BE2C (cell line): ENCODE measurements around the gene ZMYND8.

Experiments
- DNase-seq: peaks from one replicate; pipeline ENCODE4 v3.0.0-alpha.2; 2020
- H3K27me3 ChIP-seq: fragments of 250-450 bp; sonication (Bioruptor Pico); 2 replicates; pipeline ENCODE4 v1.5.1; 2020; ENCODE audit warnings: mild to moderate bottlenecking
- H3K36me3 ChIP-seq: fragments of 250-450 bp; sonication (Bioruptor Pico); 2 replicates; pipeline ENCODE4 v1.5.1; 2020; ENCODE audit warnings: mild to moderate bottlenecking
- H3K4me1 ChIP-seq: fragments of 250-450 bp; sonication (Bioruptor Pico); 2 replicates; pipeline ENCODE4 v1.5.1; 2020
- H3K4me3 ChIP-seq: 2 replicates; pipeline ENCODE4 v1.5.1; 2011; ENCODE audit warnings: low read depth, low read length
- H3K9me3 ChIP-seq: fragments of 250-450 bp; sonication (Bioruptor Pico); 2 replicates; pipeline ENCODE4 v1.5.1; 2020
- TF ChIP-seq, protein P1 (sequence below): IDR thresholded peaks from 2 replicates; pipeline ENCODE4 v1.5.1; 2012; ENCODE audit warnings: mild to moderate bottlenecking, low read depth, low read length

ZMYND8 gene

DNA sequence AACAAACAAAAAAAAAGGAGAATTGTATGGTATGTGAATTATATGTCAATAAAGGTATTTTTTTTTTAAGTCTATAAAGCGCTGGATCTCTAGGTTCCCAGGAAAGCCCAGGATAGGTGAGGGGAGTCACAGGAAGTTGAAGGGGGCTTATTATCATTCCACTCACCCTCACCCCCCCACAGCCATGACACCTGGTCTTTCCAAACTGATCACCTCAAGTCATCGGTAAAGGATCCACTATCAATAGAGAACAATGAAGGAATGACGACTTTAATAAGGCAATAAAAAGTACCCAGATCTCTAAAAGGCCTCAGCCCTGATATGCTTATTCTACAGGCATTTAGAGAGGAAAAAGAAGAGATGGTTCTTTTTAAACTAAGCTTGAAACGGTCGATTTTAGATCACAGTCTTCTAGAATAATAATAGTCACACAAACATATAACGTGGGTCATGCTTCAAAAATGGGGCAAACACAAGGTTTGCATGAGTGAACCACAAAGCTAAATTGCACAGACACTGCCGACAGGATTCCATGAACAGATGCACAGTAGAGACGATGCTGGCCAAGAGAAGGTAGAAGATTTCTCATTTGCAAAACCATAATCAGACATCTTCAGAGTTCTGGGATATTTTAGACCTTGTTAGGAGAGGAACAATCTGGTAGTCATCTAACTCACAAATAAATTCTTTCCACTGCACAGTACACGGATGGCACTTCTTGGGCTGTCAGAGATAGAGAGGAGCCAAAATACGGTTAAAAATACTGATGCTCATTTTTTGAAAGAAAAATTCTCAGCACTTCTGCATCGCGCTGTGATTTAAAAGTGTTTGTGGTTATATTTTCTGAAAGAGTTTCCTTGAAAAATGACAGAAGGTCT, 21.0 kb downstream of the ZMYND8 start:
- Histone ChIP-seq H3K4me1 (peaks cover 16% of the 10 kb centered on the region), H3K36me3 (peaks cover 47% of the 10 kb centered on the region), H3K9me3 (no peaks in the 10 kb centered on the region), H3K27me3 (no peaks in the 10 kb centered on the region), H3K4me3 (no peak overlapping the region)
- no peak for DNase-seq
- TF ChIP-seq, protein P1, sequence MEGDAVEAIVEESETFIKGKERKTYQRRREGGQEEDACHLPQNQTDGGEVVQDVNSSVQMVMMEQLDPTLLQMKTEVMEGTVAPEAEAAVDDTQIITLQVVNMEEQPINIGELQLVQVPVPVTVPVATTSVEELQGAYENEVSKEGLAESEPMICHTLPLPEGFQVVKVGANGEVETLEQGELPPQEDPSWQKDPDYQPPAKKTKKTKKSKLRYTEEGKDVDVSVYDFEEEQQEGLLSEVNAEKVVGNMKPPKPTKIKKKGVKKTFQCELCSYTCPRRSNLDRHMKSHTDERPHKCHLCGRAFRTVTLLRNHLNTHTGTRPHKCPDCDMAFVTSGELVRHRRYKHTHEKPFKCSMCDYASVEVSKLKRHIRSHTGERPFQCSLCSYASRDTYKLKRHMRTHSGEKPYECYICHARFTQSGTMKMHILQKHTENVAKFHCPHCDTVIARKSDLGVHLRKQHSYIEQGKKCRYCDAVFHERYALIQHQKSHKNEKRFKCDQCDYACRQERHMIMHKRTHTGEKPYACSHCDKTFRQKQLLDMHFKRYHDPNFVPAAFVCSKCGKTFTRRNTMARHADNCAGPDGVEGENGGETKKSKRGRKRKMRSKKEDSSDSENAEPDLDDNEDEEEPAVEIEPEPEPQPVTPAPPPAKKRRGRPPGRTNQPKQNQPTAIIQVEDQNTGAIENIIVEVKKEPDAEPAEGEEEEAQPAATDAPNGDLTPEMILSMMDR, result no peak

DNA sequence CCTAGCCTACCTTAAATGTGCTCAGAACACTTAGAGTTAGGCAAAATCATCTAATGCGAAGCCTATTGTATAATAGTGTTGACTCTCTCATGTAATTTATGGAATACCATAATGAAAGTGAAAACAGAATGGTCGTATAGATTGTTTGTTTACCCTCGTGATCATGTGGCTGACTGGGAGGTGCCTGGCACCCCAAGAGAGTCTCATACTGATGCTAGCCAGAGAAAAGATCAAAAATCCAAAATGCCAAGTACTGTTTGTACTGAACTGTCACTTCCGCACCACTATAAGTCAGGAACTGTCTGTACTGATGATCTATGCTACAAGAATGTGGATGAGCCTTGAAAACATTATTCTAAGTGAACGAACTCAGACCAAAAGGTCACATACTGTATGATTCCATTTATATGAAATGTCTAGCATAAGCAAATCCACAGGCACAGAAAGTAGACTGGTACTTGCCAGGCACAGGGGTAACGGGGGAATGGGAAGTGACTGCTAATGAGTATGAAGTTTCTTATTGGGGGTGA, 22.4 kb downstream of the ZMYND8 start:
- no peak for DNase-seq
- H3K27me3 ChIP-seq, result no peaks in the 10 kb centered on the region
- peaks cover 40% of the 10 kb centered on the region for H3K36me3 ChIP-seq
- TF ChIP-seq, protein P1, result no peak
- H3K4me3 ChIP-seq, result no peak overlapping the region
- peaks cover 27% of the 10 kb centered on the region for H3K4me1 ChIP-seq
- H3K9me3 ChIP-seq, result no peaks in the 10 kb centered on the region

DNA sequence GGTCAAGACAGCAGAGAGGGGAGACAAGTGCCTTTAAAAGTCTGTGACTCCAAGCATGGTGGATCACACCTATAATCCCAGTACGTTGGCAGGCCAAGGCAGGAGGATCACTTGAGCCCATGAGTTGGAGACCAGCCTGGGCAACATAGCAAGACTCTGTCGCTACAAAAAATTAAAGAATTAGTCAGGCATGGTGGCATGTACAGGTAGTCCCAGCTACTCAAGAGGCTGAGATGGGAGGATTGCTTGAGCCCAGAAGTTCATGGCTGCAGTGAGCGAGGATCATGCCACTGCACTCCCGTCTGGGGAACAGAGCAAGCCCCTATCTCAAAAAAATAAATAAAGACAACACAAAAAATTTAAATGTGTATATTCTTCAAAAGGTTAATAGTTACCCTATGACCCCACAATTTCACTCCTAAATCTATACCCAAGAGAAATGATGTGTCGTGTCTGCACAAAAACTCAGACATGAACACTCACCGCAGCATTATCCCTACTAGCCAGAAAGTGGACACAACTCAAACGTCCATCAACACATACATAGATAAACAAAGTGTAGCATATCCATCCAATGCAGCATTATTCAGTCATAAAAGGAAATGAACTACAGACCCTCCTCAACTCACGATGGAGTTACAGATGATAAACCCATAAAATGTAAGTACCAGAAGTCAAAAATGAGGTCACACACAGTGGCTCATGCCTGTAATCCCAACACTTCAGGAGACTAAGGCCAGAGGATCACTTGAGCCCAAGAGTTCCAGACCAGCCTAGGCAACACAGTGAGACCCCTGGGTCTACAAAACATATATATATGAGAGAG, 23.9 kb downstream of the ZMYND8 start:
- no peak overlapping the region for H3K4me3 ChIP-seq
- no peaks in the 10 kb centered on the region for H3K9me3 ChIP-seq
- peaks cover 33% of the 10 kb centered on the region for H3K36me3 ChIP-seq
- TF ChIP-seq, protein P1, result no peak
- no peaks in the 10 kb centered on the region for H3K27me3 ChIP-seq
- peaks cover 26% of the 10 kb centered on the region for H3K4me1 ChIP-seq
- DNase-seq, result no peak

DNA sequence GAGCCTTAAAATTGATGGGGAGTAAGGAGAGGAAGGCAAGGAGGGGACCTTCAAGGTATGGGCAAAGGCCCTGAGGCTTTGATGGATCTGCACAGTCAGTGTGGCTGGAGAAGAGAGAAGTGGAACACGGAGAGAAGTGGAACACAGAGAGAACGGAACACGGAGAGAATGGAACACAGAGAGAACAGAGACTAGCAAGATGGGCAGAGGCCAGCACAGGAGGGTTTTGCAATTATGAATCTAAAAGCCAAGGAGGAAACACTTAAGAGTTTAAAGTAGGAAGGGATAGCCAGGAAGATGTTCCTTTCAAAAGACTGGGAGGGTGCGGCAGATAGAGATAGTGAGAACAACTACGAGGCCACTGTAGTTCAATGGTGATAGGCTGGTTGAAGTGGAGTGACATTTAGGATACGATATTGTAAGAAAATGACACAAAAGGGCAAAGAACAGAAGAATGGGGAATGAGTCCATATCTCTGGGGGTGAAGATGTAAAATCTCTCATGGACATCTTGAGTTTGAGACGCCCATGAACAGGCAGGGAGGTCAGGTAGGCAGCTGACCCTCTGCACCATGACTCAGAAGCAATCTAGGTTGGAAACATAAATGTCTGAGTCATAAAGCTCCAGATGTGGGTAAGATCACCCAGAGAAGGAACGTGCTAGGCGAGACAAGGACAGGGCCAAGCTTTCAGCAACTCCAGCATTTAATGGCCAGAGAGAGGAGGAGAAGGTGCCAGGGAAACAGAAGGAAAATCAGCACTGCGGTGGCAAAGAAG, 25.4 kb downstream of the ZMYND8 start:
- Histone ChIP-seq H3K4me1 (peaks cover 22% of the 10 kb centered on the region), H3K27me3 (no peaks in the 10 kb centered on the region), H3K36me3 (peaks cover 35% of the 10 kb centered on the region), H3K9me3 (no peaks in the 10 kb centered on the region), H3K4me3 (no peak overlapping the region)
- TF ChIP-seq, protein P1, result no peak
- DNase-seq, result no peak

DNA sequence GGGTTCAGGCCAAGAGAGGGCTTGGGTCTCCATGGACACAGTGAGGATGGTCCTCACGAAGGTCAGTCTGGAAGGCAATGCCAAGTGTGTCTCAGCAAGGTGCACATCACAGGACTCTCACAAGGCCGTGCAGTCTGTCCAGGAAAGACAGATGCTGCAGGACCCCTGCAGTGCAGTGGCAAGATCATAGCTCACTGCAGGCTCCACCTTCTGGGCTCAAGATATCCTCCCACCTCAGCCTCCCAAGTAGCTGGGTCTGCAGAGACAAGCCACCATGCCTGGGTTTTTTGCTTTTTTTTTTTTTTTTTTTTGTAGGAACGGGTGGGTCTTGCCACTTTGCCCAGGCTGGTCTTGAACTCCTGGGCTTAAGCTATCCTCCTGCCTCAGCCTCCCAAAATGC, 26.4 kb downstream of the ZMYND8 start:
- Histone ChIP-seq H3K4me1 (peaks cover 21% of the 10 kb centered on the region), H3K4me3 (no peak overlapping the region), H3K27me3 (no peaks in the 10 kb centered on the region), H3K36me3 (peaks cover 29% of the 10 kb centered on the region), H3K9me3 (no peaks in the 10 kb centered on the region)
- TF ChIP-seq, protein P1, result no peak
- no peak for DNase-seq
